Ovary (tissue), 9 donors: ENCODE measurements around the gene SV2B. TPM values are rescaled to one million over a fixed set of nuclear protein-coding genes. Genes with fewer than 3 reads are reported as not detected.

Experiments used
- DNase-seq, 5 donors: peaks; one replicate each; pipeline ENCODE4 v3.0.0-alpha.2; 2019 to 2020
- H3K27ac ChIP-seq, 2 donors: fragments of 200-600 bp; one replicate each; pipeline versions ENCODE4 v1.5.1 to v1.8.0; 2019 to 2022
- H3K27me3 ChIP-seq: fragments of 200-600 bp; one replicate; pipeline ENCODE4 v1.8.0; 2022
- H3K36me3 ChIP-seq: fragments of 200-600 bp; sonication (generic); one replicate; pipeline ENCODE4 v1.5.1; 2019
- H3K4me1 ChIP-seq: one replicate; pipeline ENCODE4 v1.8.1; 2013; ENCODE audit warnings: mild to moderate bottlenecking, moderate library complexity; ENCODE audit not compliant: insufficient read depth
- H3K4me3 ChIP-seq: fragments of 200-600 bp; sonication (generic); one replicate; pipeline ENCODE4 v1.5.1; 2017
- H3K9me3 ChIP-seq, 2 donors: fragments of 200-600 bp in 1 of 2; sonication (generic) in 1 of 2; one replicate each; pipeline versions ENCODE4 v1.5.1 to v1.8.1; 2013 to 2019; ENCODE audit warnings: mild to moderate bottlenecking in 1 of 2, moderate library complexity in 1 of 2
- CTCF ChIP-seq, 3 donors: fragments of 450-650 bp in 2 of 3; fragments of 200-600 bp in 1 of 3; IDR thresholded peaks; one replicate each; pipeline versions ENCODE4 v1.5.1 to v1.8.0; 2016 to 2022; ENCODE audit warnings: antibody characterized with exemption in 3 of 3, mild to moderate bottlenecking in 1 of 3
- EP300 ChIP-seq: sonication (generic); formaldehyde crosslinking; IDR thresholded peaks from one replicate; pipeline ENCODE4 v1.6.1; 2017; ENCODE audit warnings: antibody characterized with exemption
- POLR2A ChIP-seq: fragments of 450-650 bp; IDR thresholded peaks from one replicate; pipeline ENCODE4 v1.6.1; 2017; ENCODE audit warnings: antibody characterized with exemption, mild to moderate bottlenecking, moderate library complexity
- WGBS, 3 donors: extraction: QIAGEN DNeasy Blood & Tissue Kit in 1 of 3; methylation state at CpG; one replicate each; pipeline versions ENCODE4 v1.1.5 to v1.1.7; 2013 to 2017; 5-methylcytosine and 5-hydroxymethylcytosine counted together
- intact Hi-C, 4 donors: fragments of 100-400 bp; cut with DNase I; formaldehyde crosslinking; loops; one replicate each; pipeline versions ENCODE4 v1.11.0 to v1.15.1; 2022 to 2023
- polyA plus RNA-seq, 2 donors: library from polyadenylated mRNA; stranded (reverse); fragments of 200-250 nt in 1 of 2; fragments of 350-450 nt in 1 of 2; fragmentation: Illumina TruSeq in 1 of 2; extraction: RNeasy Lipid Tissue Mini Kit (QIAGEN cat#74804) in 1 of 2; gene quantifications; one replicate each; pipeline ENCODE4 v1.2.3, GENCODE V29; 2013 to 2014
- total RNA-seq, 7 donors: library from RNA; depleted of rRNA in 2 of 7; stranded (reverse); fragments of >200 nt in 2 of 7; fragmentation: NEBNext Ultra II Directional in 3 of 7; extraction: Animal tissue kit (Norgen Biotek cat#: 25700) in 3 of 7; gene quantifications; one replicate each; pipeline versions ENCODE4 v1.1.0 to v1.2.4, GENCODE V29; 2016 to 2023
- donor health status: DM: no; HTN: no; CAD: no; lungs with moderate emphysema.
- donor health status: DM: no; HTN: no; CAD: no.
- donor health status: Bipolar disorder and iron deficiency.
- donor health status: DM: yes; HTN: yes; CAD: no.
- donor health status: DM: no; HTN: no; CAD: no.
- donor health status: DM: yes; HTN: yes; CAD: no.

Gene SV2B
- total and polyA plus RNA-seq, 9 donors = 0.10 to 1.3 (median 0.22) TPM; not detected in 1

GRCh38 chr15:91186904-91187656, 87.0 kb downstream of the SV2B start:
- intact Hi-C loops = no loop called here
- DNase-seq = no peak
- Histone ChIP-seq H3K4me1 (no peaks in the 10 kb centered on the region), H3K27me3 (no peaks in the 10 kb centered on the region), H3K4me3 (no peak overlapping the region), H3K9me3 (no peaks in the 10 kb centered on the region), H3K27ac (no peak overlapping the region), H3K36me3 (no peaks in the 10 kb centered on the region)
- TF ChIP-seq CTCF (IDR thresholded peaks at IDR 0.05) = no peak
- no peak for TF ChIP-seq EP300
- TF ChIP-seq POLR2A = no peak
- 32 to 48% (median 45%) methylated on average over 6 of the region's 6 CpGs for WGBS, 3 donors

GRCh38 chr15:91192285-91192684, 92.2 kb downstream of the SV2B start:
- DNase-seq = no peak
- no peaks in the 10 kb centered on the region for H3K27me3 ChIP-seq
- WGBS, 3 donors = 64 to 77% (median 68%) methylated on average over 1 of the region's 1 CpG
- intact Hi-C loops = no loop called here
- H3K36me3 ChIP-seq = no peaks in the 10 kb centered on the region
- H3K4me3 ChIP-seq = no peak overlapping the region
- no peak overlapping the region for H3K27ac ChIP-seq
- no peaks in the 10 kb centered on the region for H3K9me3 ChIP-seq
- TF ChIP-seq POLR2A = no peak
- no peak for TF ChIP-seq EP300
- TF ChIP-seq CTCF (IDR thresholded peaks at IDR 0.05) = no peak
- H3K4me1 ChIP-seq = no peaks in the 10 kb centered on the region

- H3K9me3 ChIP-seq = no peaks in the 10 kb centered on the region
- TF ChIP-seq CTCF (IDR thresholded peaks at IDR 0.05) (no peak), EP300 (no peak), POLR2A (no peak)
- DNase-seq = no peak
- WGBS, 3 donors = 68 to 75% (median 72%) methylated on average over 11 of the region's 11 CpGs
- intact Hi-C loops = no loop called here
- no peaks in the 10 kb centered on the region for H3K4me1 ChIP-seq
- H3K4me3 ChIP-seq = no peak overlapping the region
- H3K27ac ChIP-seq = no peak overlapping the region
- H3K36me3 ChIP-seq = no peaks in the 10 kb centered on the region
- no peaks in the 10 kb centered on the region for H3K27me3 ChIP-seq
Observed at GRCh38 chr15:91192690-91193377, 92.8 kb downstream of the SV2B start.

GRCh38 chr15:91193378-91193720, 93.3 kb downstream of the SV2B start:
- H3K36me3 ChIP-seq = no peaks in the 10 kb centered on the region
- DNase-seq = no peak
- WGBS, 3 donors = 35 to 48% (median 38%) methylated on average over 2 of the region's 2 CpGs
- H3K27ac ChIP-seq = no peak overlapping the region
- no peak overlapping the region for H3K4me3 ChIP-seq
- no peak for TF ChIP-seq EP300
- TF ChIP-seq CTCF (IDR thresholded peaks at IDR 0.05) = no peak
- TF ChIP-seq POLR2A = no peak
- intact Hi-C loops = no loop called here
- no peaks in the 10 kb centered on the region for H3K4me1 ChIP-seq
- no peaks in the 10 kb centered on the region for H3K9me3 ChIP-seq
- H3K27me3 ChIP-seq = no peaks in the 10 kb centered on the region
